ENCODE measurements around the gene OVOL1. TPM values are rescaled to one million over a fixed set of nuclear protein-coding genes. Genes with fewer than 3 reads are reported as not detected.

OVOL1 gene
- total and polyA plus RNA-seq, 2 experiments from 2014 or later = 0.15 to 0.35 TPM

GRCh38 chr11:65790902-65791650, 4.2 kb downstream of the OVOL1 start:
- Histone ChIP-seq H3K4me1 (ENCODE audit: low read depth) (no peaks in the 10 kb centered on the region), H3K9me3 (ENCODE audit: low read depth) (no peaks in the 10 kb centered on the region), H3K4me3 (no peak overlapping the region), H3K27me3 (peaks cover 34% of the 10 kb centered on the region), H3K36me3 (no peaks in the 10 kb centered on the region), H3K27ac (no peak overlapping the region)
- no peak for TF ChIP-seq CTCF (IDR thresholded peaks at IDR 0.05; ENCODE audit: low read depth, low read length)
- DNase-seq (ENCODE audit: low read depth in 1 of 2, low spot score in 1 of 2) = no peak

- H3K27ac ChIP-seq = no peak overlapping the region
- H3K9me3 ChIP-seq (ENCODE audit: low read depth) = no peaks in the 10 kb centered on the region
- TF ChIP-seq CTCF (IDR thresholded peaks at IDR 0.05; ENCODE audit: low read depth, low read length) = no peak
- no peak overlapping the region for H3K4me3 ChIP-seq
- no peaks in the 10 kb centered on the region for H3K36me3 ChIP-seq
- H3K27me3 ChIP-seq = peaks cover 27% of the 10 kb centered on the region
- H3K4me1 ChIP-seq (ENCODE audit: low read depth) = peaks cover 3% of the 10 kb centered on the region
- no peak for DNase-seq (ENCODE audit: low read depth in 1 of 2, low spot score in 1 of 2)
Measured at GRCh38 chr11:65791719-65792213, 4.9 kb downstream of the OVOL1 start.

GRCh38 chr11:65792456-65792855, 5.6 kb downstream of the OVOL1 start:
- Histone ChIP-seq H3K9me3 (ENCODE audit: low read depth) (no peaks in the 10 kb centered on the region), H3K27ac (no peak overlapping the region), H3K27me3 (peaks cover 20% of the 10 kb centered on the region), H3K4me3 (no peak overlapping the region), H3K36me3 (no peaks in the 10 kb centered on the region), H3K4me1 (ENCODE audit: low read depth) (peaks cover 10% of the 10 kb centered on the region)
- DNase-seq (ENCODE audit: low read depth in 1 of 2, low spot score in 1 of 2) = no peak
- no peak for TF ChIP-seq CTCF (IDR thresholded peaks at IDR 0.05; ENCODE audit: low read depth, low read length)

GRCh38 chr11:65793144-65793581, 6.3 kb downstream of the OVOL1 start:
- no peak for DNase-seq (ENCODE audit: low read depth in 1 of 2, low spot score in 1 of 2)
- H3K27ac ChIP-seq = no peak overlapping the region
- H3K36me3 ChIP-seq = no peaks in the 10 kb centered on the region
- H3K9me3 ChIP-seq (ENCODE audit: low read depth) = no peaks in the 10 kb centered on the region
- peaks cover 13% of the 10 kb centered on the region for H3K27me3 ChIP-seq
- no peak overlapping the region for H3K4me3 ChIP-seq
- TF ChIP-seq CTCF (IDR thresholded peaks at IDR 0.05; ENCODE audit: low read depth, low read length) = no peak
- H3K4me1 ChIP-seq (ENCODE audit: low read depth) = peaks cover 12% of the 10 kb centered on the region

GRCh38 chr11:65793625-65794400, 7.0 kb downstream of the OVOL1 start:
- Histone ChIP-seq H3K27me3 (peaks cover 6% of the 10 kb centered on the region), H3K27ac (no peak overlapping the region), H3K4me3 (no peak overlapping the region), H3K4me1 (ENCODE audit: low read depth) (peaks cover 12% of the 10 kb centered on the region), H3K36me3 (no peaks in the 10 kb centered on the region), H3K9me3 (ENCODE audit: low read depth) (no peaks in the 10 kb centered on the region)
- TF ChIP-seq CTCF (IDR thresholded peaks at IDR 0.05; ENCODE audit: low read depth, low read length) = no peak
- DNase-seq (ENCODE audit: low read depth in 1 of 2, low spot score in 1 of 2) = no peak
